Activated B cell treated with CpG ODN at 0.5 μM for 24 hours (primary cell): Measurements from ENCODE around the gene ZNF346. TPM values are rescaled to one million over a fixed set of nuclear protein-coding genes. Genes with fewer than 3 reads are reported as not detected.
"Not testable (repeated sequence)": the region's sequence is repeated elsewhere in the genome, so short reads cannot be mapped to it uniquely, and the experiment has no call there.

Experiments
- ATAC-seq: fragments of 200-7000 bp; cut with Tn5 transposase; one replicate; pipeline ENCODE4 v1.10.0; 2021; ENCODE audit warnings: low read depth, mild to moderate bottlenecking, moderate library complexity
- CTCF ChIA-PET: fragments of 350-600 bp; sonication (Branson Sonifier 250); formaldehyde crosslinking; loops from one replicate; lab custom pipeline; 2021; ENCODE audit warnings: antibody characterized with exemption; lab: Charles Lee
- POLR2A ChIA-PET: fragments of 350-600 bp; sonication (Branson Sonifier 250); formaldehyde crosslinking; loops from one replicate; lab custom pipeline; 2021; ENCODE audit warnings: antibody characterized with exemption; lab: Charles Lee
- DNase-seq: peaks from one replicate; pipeline ENCODE4 v3.0.0; 2022
- H3K27ac Mint-ChIP-seq: one replicate; pipeline ENCODE4 v1.8.0; 2020; ENCODE audit warnings: mixed read lengths
- H3K27me3 Mint-ChIP-seq: one replicate; pipeline ENCODE4 v1.8.0; 2021; ENCODE audit warnings: mixed read lengths
- H3K36me3 Mint-ChIP-seq: one replicate; pipeline ENCODE4 v1.8.0; 2021; ENCODE audit warnings: low read depth, mixed read lengths
- H3K4me1 Mint-ChIP-seq: one replicate; pipeline ENCODE4 v1.8.0; 2021; ENCODE audit warnings: mixed read lengths
- H3K4me3 Mint-ChIP-seq: one replicate; pipeline ENCODE4 v1.8.0; 2020; ENCODE audit warnings: mild to moderate bottlenecking, mixed read lengths
- H3K9me3 Mint-ChIP-seq: one replicate; pipeline ENCODE4 v1.8.0; 2020; ENCODE audit warnings: mixed read lengths
- CTCF ChIP-seq: fragments of 200-600 bp; IDR thresholded peaks from one replicate; pipeline ENCODE4 v1.8.0; 2022; ENCODE audit warnings: antibody characterized with exemption, mild to moderate bottlenecking
- intact Hi-C: fragments of 100-400 bp; cut with micrococcal nuclease; formaldehyde crosslinking; loops from one replicate; pipeline ENCODE4 v1.15.1; 2024
- total RNA-seq: library from RNA; stranded (reverse); gene quantifications from 2 replicates; pipeline ENCODE4 v1.2.3, GENCODE V29; 2022

Gene ZNF346
- total RNA-seq, 1 donor from 2014 or later = 31.4 TPM

GRCh38 chr5:176995122-176995490 lies 27.4 kb upstream of the ZNF346 start:
- intact Hi-C loops = no loop called here
- H3K4me1 Mint-ChIP-seq = peaks cover 71% of the 10 kb centered on the region
- ATAC-seq (no peak), DNase-seq (no peak)
- CTCF ChIA-PET = interaction anchor here (0.9 to 1.0 kb wide), 2 partner anchors 27 to 334 kb away, joined by 3 read pairs; partner anchors contain the start of gene ZNF346
- peaks cover 4% of the 10 kb centered on the region for H3K36me3 Mint-ChIP-seq
- H3K27me3 Mint-ChIP-seq = no peaks in the 10 kb centered on the region
- peak overlapping the region; percentile 52 for H3K4me3 Mint-ChIP-seq
- POLR2A ChIA-PET = interaction anchor here (1.0 to 3.4 kb wide), 3 partner anchors 9 to 27 kb away, joined by 3 to 30 read pairs (median 4); partner anchors contain the start of genes UIMC1 and ZNF346
- H3K9me3 Mint-ChIP-seq = no peaks in the 10 kb centered on the region
- H3K27ac Mint-ChIP-seq = peak overlapping the region; percentile 73
- no peak for TF ChIP-seq CTCF

GRCh38 chr5:176995896-176996767 lies 26.4 kb upstream of the ZNF346 start:
- POLR2A ChIA-PET = interaction anchor here (3.4 kb wide), 1 partner anchor 10 kb away, joined by 30 read pairs; the partner anchor contains the start of gene UIMC1
- H3K4me3 Mint-ChIP-seq = peak overlapping the region; percentile 48
- CTCF ChIA-PET = interaction anchor here (0.9 kb wide), 1 partner anchor 335 kb away, joined by 3 read pairs; no protein-coding TSS in a partner anchor
- TF ChIP-seq CTCF = no peak
- DNase-seq (no peak), ATAC-seq (peak; percentile 22)
- H3K27ac Mint-ChIP-seq = peak overlapping the region; percentile 73
- H3K36me3 Mint-ChIP-seq = peaks cover 9% of the 10 kb centered on the region
- no peaks in the 10 kb centered on the region for H3K9me3 Mint-ChIP-seq
- H3K27me3 Mint-ChIP-seq = no peaks in the 10 kb centered on the region
- intact Hi-C loops = loop anchor here (1.0 kb wide), 1 partner anchor 10 kb away; the partner anchor contains the start of gene UIMC1
- peaks cover 69% of the 10 kb centered on the region for H3K4me1 Mint-ChIP-seq

- Mint-ChIP-seq H3K4me3 (peak overlapping the region; percentile 48), H3K4me1 (peaks cover 67% of the 10 kb centered on the region), H3K27me3 (no peaks in the 10 kb centered on the region), H3K9me3 (no peaks in the 10 kb centered on the region), H3K36me3 (peaks cover 11% of the 10 kb centered on the region), H3K27ac (peak overlapping the region; percentile 73)
- no peak for TF ChIP-seq CTCF
- DNase-seq (no peak), ATAC-seq (no peak)
- CTCF ChIA-PET = no interaction called here
- intact Hi-C loops = loop anchor here (1.0 kb wide), 1 partner anchor 10 kb away; the partner anchor contains the start of gene UIMC1
- POLR2A ChIA-PET = interaction anchor here (3.4 kb wide), 1 partner anchor 9 kb away, joined by 30 read pairs; the partner anchor contains the start of gene UIMC1
Observed at GRCh38 chr5:176996780-176997179, 25.7 kb upstream of the ZNF346 start.

- no peak overlapping the region for H3K27ac Mint-ChIP-seq
- intact Hi-C loops = no loop called here
- no peaks in the 10 kb centered on the region for H3K27me3 Mint-ChIP-seq
- no peaks in the 10 kb centered on the region for H3K9me3 Mint-ChIP-seq
- no peak for ATAC-seq
- H3K36me3 Mint-ChIP-seq = peaks cover 11% of the 10 kb centered on the region
- no peak overlapping the region for H3K4me3 Mint-ChIP-seq
- peaks cover 61% of the 10 kb centered on the region for H3K4me1 Mint-ChIP-seq
- ChIA-PET POLR2A (interaction anchor here (0.6 kb wide), 1 partner anchor 261 kb away, joined by 3 read pairs; no protein-coding TSS in a partner anchor), CTCF (no interaction called here)
- DNase-seq = no peak
- TF ChIP-seq CTCF = no peak
Observed at GRCh38 chr5:176998828-176999227, 23.7 kb upstream of the ZNF346 start.

GRCh38 chr5:176999526-176999925 lies 23.0 kb upstream of the ZNF346 start:
- H3K27ac Mint-ChIP-seq, DNase-seq, H3K4me3 Mint-ChIP-seq, H3K9me3 Mint-ChIP-seq, ATAC-seq, CTCF ChIA-PET, H3K27me3 Mint-ChIP-seq, intact Hi-C loops: not testable (repeated sequence)
- POLR2A ChIA-PET = interaction anchor here (0.6 kb wide), 2 partner anchors 260 to 486 kb away, joined by 3 read pairs; no protein-coding TSS in a partner anchor
- Mint-ChIP-seq H3K4me1 (peaks cover 61% of the 10 kb centered on the region), H3K36me3 (peaks cover 11% of the 10 kb centered on the region)
